Loucy (cell line): ENCODE data around the gene ATG7.
"Not testable (repeated sequence)": the region's sequence is repeated elsewhere in the genome, so short reads cannot be mapped to it uniquely, and the experiment has no call there.

Source experiments
- H2AFZ ChIP-seq: fragments of 200-600 bp; sonication (generic); 2 replicates; pipeline ENCODE4 v1.6.0; 2016; ENCODE audit warnings: antibody characterized with exemption, mild to moderate bottlenecking, low read length, moderate library complexity
- H3F3A ChIP-seq: fragments of 200-600 bp; 2 replicates; pipeline ENCODE4 v1.6.0; 2016; ENCODE audit warnings: antibody characterized with exemption, low read depth, mild to moderate bottlenecking
- H3K27me3 ChIP-seq: fragments of 200-600 bp; sonication (generic); 2 replicates; pipeline ENCODE4 v1.6.1; 2014; ENCODE audit warnings: low read length, mild to moderate bottlenecking; ENCODE audit not compliant: insufficient read depth, poor library complexity, severe bottlenecking
- H3K36me3 ChIP-seq: fragments of 200-600 bp; sonication (generic); 2 replicates; pipeline ENCODE4 v1.6.1; 2016; ENCODE audit warnings: low read length; ENCODE audit not compliant: insufficient read depth
- H3K4me1 ChIP-seq: fragments of 200-600 bp; sonication (generic); 2 replicates; pipeline ENCODE4 v1.5.1; 2014; ENCODE audit warnings: low read length, mild to moderate bottlenecking; ENCODE audit not compliant: insufficient read depth, poor library complexity, severe bottlenecking
- H3K4me2 ChIP-seq: fragments of 200-600 bp; sonication (generic); 2 replicates; pipeline ENCODE4 v1.6.0; 2014; ENCODE audit warnings: antibody characterized with exemption, low read length, low read depth, mild to moderate bottlenecking; ENCODE audit not compliant: poor library complexity, severe bottlenecking
- H3K4me3 ChIP-seq: fragments of 200-600 bp; sonication (generic); 2 replicates; pipeline ENCODE4 v1.5.1; 2014; ENCODE audit warnings: low read length, mild to moderate bottlenecking, mixed read lengths; ENCODE audit not compliant: poor library complexity, severe bottlenecking
- H3K79me2 ChIP-seq: fragments of 200-600 bp; sonication (generic); 2 replicates; pipeline ENCODE4 v1.6.1; 2014; ENCODE audit warnings: low read length; ENCODE audit not compliant: insufficient read depth
- H3K9ac ChIP-seq: fragments of 200-600 bp; sonication (generic); 2 replicates; pipeline ENCODE4 v1.6.0; 2014; ENCODE audit warnings: mild to moderate bottlenecking, low read depth, low read length, moderate library complexity; ENCODE audit not compliant: poor library complexity, severe bottlenecking
- H3K9me2 ChIP-seq: fragments of 200-600 bp; sonication (generic); replicated peaks from 2 replicates; pipeline ENCODE4 v1.6.1; 2016; ENCODE audit warnings: low read depth, low read length, mixed read lengths
- H3K9me3 ChIP-seq: fragments of 200-600 bp; sonication (generic); 2 replicates; pipeline ENCODE4 v1.6.1; 2014; ENCODE audit warnings: mild to moderate bottlenecking, antibody characterized with exemption, low read length, low read depth; ENCODE audit not compliant: insufficient read depth
- H4K20me1 ChIP-seq: fragments of 200-600 bp; sonication (generic); 2 replicates; pipeline ENCODE4 v1.6.0; 2014; ENCODE audit warnings: antibody characterized with exemption, low read length, mild to moderate bottlenecking; ENCODE audit not compliant: insufficient read depth, poor library complexity, severe bottlenecking
- EZH2phosphoT487 ChIP-seq: fragments of 200-600 bp; IDR thresholded peaks from 2 replicates; pipeline ENCODE4 v1.6.1; 2018; ENCODE audit warnings: antibody characterized with exemption, mild to moderate bottlenecking, moderate library complexity, borderline replicate concordance
- TF ChIP-seq, protein P1 (sequence below): fragments of 200-600 bp; sonication (generic); conservative IDR thresholded peaks from 2 replicates; pipeline ENCODE4 v1.5.1; 2014; ENCODE audit warnings: mild to moderate bottlenecking, antibody characterized with exemption, low read length

Gene ATG7

GRCh38 chr3:11591391-11592282 is 319.4 kb downstream of the ATG7 start:
- H3K9ac ChIP-seq = no peak overlapping the region
- peaks cover 88% of the 10 kb centered on the region for H4K20me1 ChIP-seq

DNA sequence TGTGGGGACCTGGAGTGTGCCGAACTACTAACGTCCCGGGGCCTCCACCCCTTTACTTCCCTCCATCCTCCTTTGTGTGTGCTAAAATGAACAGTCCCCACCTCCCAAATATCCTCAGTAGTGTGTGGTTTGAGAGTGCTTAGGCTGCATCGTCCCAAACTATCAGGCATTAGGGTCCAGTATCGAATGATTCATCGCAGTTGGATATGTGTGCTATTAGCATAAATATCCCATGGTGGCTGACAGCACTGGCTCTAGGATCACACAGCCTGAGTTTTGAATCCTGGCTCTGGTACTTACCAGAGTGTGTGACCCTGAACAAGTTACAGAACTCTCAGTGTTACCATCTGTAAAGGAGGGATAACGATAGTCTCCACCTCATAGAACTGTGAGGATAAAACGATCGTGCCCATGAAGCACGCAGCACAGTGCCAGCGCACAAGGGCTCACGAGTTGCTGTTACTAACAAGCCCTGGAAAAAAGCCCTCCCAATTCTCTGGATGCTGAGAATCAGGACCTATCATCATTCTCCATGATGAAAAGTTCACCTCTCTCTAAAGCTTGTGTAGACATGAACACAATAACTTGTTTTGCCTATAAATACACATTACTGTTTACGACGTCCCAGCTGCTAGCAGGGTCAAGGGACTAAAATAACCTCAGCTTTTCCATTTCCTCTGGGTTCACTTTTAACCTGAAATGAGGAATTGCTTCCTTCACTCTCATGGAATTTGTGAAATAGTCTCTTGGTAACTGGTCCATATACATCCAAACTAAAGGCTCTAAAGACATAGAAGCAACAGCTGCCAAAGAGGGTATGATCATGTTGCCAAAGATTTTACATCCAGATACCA is 320.5 kb downstream of the ATG7 start:
- no peak overlapping the region for H3K4me2 ChIP-seq
- no peaks in the 10 kb centered on the region for H3K9me3 ChIP-seq
- no peaks in the 10 kb centered on the region for H3F3A ChIP-seq
- H4K20me1 ChIP-seq = peaks cover 88% of the 10 kb centered on the region
- H3K27me3 ChIP-seq = no peaks in the 10 kb centered on the region
- no peak for TF ChIP-seq EZH2phosphoT487
- TF ChIP-seq, protein P1, sequence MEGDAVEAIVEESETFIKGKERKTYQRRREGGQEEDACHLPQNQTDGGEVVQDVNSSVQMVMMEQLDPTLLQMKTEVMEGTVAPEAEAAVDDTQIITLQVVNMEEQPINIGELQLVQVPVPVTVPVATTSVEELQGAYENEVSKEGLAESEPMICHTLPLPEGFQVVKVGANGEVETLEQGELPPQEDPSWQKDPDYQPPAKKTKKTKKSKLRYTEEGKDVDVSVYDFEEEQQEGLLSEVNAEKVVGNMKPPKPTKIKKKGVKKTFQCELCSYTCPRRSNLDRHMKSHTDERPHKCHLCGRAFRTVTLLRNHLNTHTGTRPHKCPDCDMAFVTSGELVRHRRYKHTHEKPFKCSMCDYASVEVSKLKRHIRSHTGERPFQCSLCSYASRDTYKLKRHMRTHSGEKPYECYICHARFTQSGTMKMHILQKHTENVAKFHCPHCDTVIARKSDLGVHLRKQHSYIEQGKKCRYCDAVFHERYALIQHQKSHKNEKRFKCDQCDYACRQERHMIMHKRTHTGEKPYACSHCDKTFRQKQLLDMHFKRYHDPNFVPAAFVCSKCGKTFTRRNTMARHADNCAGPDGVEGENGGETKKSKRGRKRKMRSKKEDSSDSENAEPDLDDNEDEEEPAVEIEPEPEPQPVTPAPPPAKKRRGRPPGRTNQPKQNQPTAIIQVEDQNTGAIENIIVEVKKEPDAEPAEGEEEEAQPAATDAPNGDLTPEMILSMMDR = no peak
- no peaks in the 10 kb centered on the region for H3K9me2 ChIP-seq
- H3K4me1 ChIP-seq = peaks cover 4% of the 10 kb centered on the region
- H3K36me3 ChIP-seq = peaks cover 83% of the 10 kb centered on the region
- H3K9ac ChIP-seq = no peak overlapping the region
- H3K79me2 ChIP-seq = peaks cover 94% of the 10 kb centered on the region
- no peak overlapping the region for H2AFZ ChIP-seq
- no peak overlapping the region for H3K4me3 ChIP-seq

More at GRCh38 chr3:11591391-11592282, 319.4 kb downstream of the ATG7 start:
- Histone ChIP-seq H3K9me2 (no peaks in the 10 kb centered on the region), H3K27me3 (no peaks in the 10 kb centered on the region), H3K4me2 (no peak overlapping the region), H3K9me3 (no peaks in the 10 kb centered on the region), H3F3A (no peaks in the 10 kb centered on the region), H3K36me3 (peaks cover 86% of the 10 kb centered on the region; the same call in 1 of the 2 replicates), H3K4me3 (no peak overlapping the region), H2AFZ (no peak overlapping the region), H3K4me1 (peaks cover 4% of the 10 kb centered on the region), H3K79me2 (peaks cover 94% of the 10 kb centered on the region)
- no peak for TF ChIP-seq EZH2phosphoT487
- TF ChIP-seq, protein P1 = no peak

- Histone ChIP-seq H3K36me3 (peaks cover 81% of the 10 kb centered on the region), H3K4me1 (peaks cover 4% of the 10 kb centered on the region), H3K4me3 (no peak overlapping the region), H3K9me2 (no peaks in the 10 kb centered on the region), H3F3A (no peaks in the 10 kb centered on the region), H3K4me2 (no peak overlapping the region), H3K9ac (no peak overlapping the region), H4K20me1 (peaks cover 87% of the 10 kb centered on the region), H3K79me2 (peaks cover 94% of the 10 kb centered on the region), H3K9me3 (no peaks in the 10 kb centered on the region), H3K27me3 (no peaks in the 10 kb centered on the region), H2AFZ (no peak overlapping the region)
- TF ChIP-seq EZH2phosphoT487 = no peak
- TF ChIP-seq, protein P1 = no peak
These were observed 321.3 kb downstream of the ATG7 start for GRCh38 chr3:11593318-11594034.

DNA sequence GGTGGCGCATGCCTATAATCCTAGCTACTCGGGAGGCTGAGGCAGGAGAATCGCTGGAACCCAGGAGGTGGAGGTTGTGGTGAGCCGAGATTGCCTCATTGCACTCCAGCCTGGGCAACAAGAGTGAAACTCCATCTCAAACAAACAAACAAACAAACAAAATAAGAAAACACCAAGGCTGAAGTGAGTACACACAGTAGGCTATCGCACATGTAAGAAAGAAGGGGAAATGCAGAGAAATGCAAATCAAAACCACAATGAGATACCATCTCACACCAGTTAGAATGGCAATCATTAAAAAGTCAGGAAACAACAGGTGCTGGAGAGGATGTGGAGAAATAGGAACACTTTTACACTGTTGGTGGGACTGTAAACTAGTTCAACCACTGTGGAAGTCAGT is 322.8 kb downstream of the ATG7 start:
- H3F3A ChIP-seq, H3K4me3 ChIP-seq, H3K27me3 ChIP-seq, H3K4me2 ChIP-seq, H2AFZ ChIP-seq, H3K4me1 ChIP-seq, H3K9ac ChIP-seq, H3K9me2 ChIP-seq, H3K9me3 ChIP-seq: not testable (repeated sequence)
- Histone ChIP-seq H3K79me2 (peaks cover 94% of the 10 kb centered on the region), H3K36me3 (peaks cover 78% of the 10 kb centered on the region), H4K20me1 (peaks cover 86% of the 10 kb centered on the region)
